ENCODE results near the gene OSBPL5. TPM values are rescaled to one million over a fixed set of nuclear protein-coding genes. Genes with fewer than 3 reads are reported as not detected.

The OSBPL5 gene
- total RNA-seq, 1 experiment from 2014 or later, result 115 TPM

GRCh38 chr11:3044004-3044403 is 121.1 kb downstream of the OSBPL5 start:
- Mint-ChIP-seq H3K27me3 (ENCODE audit: insufficient read depth, unreplicated experiment) (no peaks in the 10 kb centered on the region), H3K27ac (ENCODE audit: low read depth, unreplicated experiment) (no peak overlapping the region), H3K4me1 (ENCODE audit: insufficient read depth, unreplicated experiment) (peaks cover 5% of the 10 kb centered on the region), H3K4me3 (ENCODE audit: unreplicated experiment) (no peak overlapping the region), H3K36me3 (ENCODE audit: insufficient read depth, unreplicated experiment) (peaks cover 71% of the 10 kb centered on the region), H3K9me3 (ENCODE audit: unreplicated experiment) (no peaks in the 10 kb centered on the region)
- BruUV-seq (replicated peaks), result no TSS peak
- POLR2A ChIA-PET, result interaction anchor here (1.0 kb wide), 1 partner anchor 47 kb away, joined by 3 read pairs; no protein-coding TSS in a partner anchor
- DNase-seq (ENCODE audit: unreplicated experiment), result no peak
- intact Hi-C loops (cut with micrococcal nuclease), result no loop called here
- TF ChIP-seq CTCF (IDR thresholded peaks at IDR 0.05; ENCODE audit: unreplicated experiment), result no peak
- CTCF ChIA-PET, result interaction anchor here (0.6 to 1.2 kb wide), 3 partner anchors 10 to 48 kb away, joined by 3 to 4 read pairs (median 3); no protein-coding TSS in a partner anchor

- BruUV-seq (replicated peaks), result no TSS peak
- H3K27me3 Mint-ChIP-seq (ENCODE audit: insufficient read depth, unreplicated experiment), result no peaks in the 10 kb centered on the region
- peak; percentile 74 for DNase-seq (ENCODE audit: unreplicated experiment)
- peaks cover 75% of the 10 kb centered on the region for H3K36me3 Mint-ChIP-seq (ENCODE audit: insufficient read depth, unreplicated experiment)
- ChIA-PET POLR2A (interaction anchor here (1.0 kb wide), 1 partner anchor 47 kb away, joined by 3 read pairs; no protein-coding TSS in a partner anchor), CTCF (interaction anchor here (0.9 to 1.2 kb wide), 2 partner anchors 10 to 48 kb away, joined by 3 read pairs; no protein-coding TSS in a partner anchor)
- H3K9me3 Mint-ChIP-seq (ENCODE audit: unreplicated experiment), result no peaks in the 10 kb centered on the region
- peak overlapping the region; percentile 85 for H3K27ac Mint-ChIP-seq (ENCODE audit: low read depth, unreplicated experiment)
- H3K4me3 Mint-ChIP-seq (ENCODE audit: unreplicated experiment), result no peak overlapping the region
- peaks cover 5% of the 10 kb centered on the region for H3K4me1 Mint-ChIP-seq (ENCODE audit: insufficient read depth, unreplicated experiment)
- intact Hi-C loops (cut with micrococcal nuclease), result no loop called here
- no peak for TF ChIP-seq CTCF (IDR thresholded peaks at IDR 0.05; ENCODE audit: unreplicated experiment)
Measured at GRCh38 chr11:3043315-3043871, 121.7 kb downstream of the OSBPL5 start.

GRCh38 chr11:3042496-3043314 is 122.4 kb downstream of the OSBPL5 start:
- no peaks in the 10 kb centered on the region for H3K27me3 Mint-ChIP-seq (ENCODE audit: insufficient read depth, unreplicated experiment)
- BruUV-seq (replicated peaks), result no TSS peak
- DNase-seq (ENCODE audit: unreplicated experiment), result no peak
- peak overlapping the region; percentile 85 for H3K27ac Mint-ChIP-seq (ENCODE audit: low read depth, unreplicated experiment)
- no peak overlapping the region for H3K4me3 Mint-ChIP-seq (ENCODE audit: unreplicated experiment)
- TF ChIP-seq CTCF (IDR thresholded peaks at IDR 0.05; ENCODE audit: unreplicated experiment), result no peak
- POLR2A ChIA-PET, result interaction anchor here (0.7 to 1.1 kb wide), 2 partner anchors 11 to 15 kb away, joined by 3 read pairs; partner anchors contain the start of gene CARS1
- H3K4me1 Mint-ChIP-seq (ENCODE audit: insufficient read depth, unreplicated experiment), result peaks cover 10% of the 10 kb centered on the region
- H3K36me3 Mint-ChIP-seq (ENCODE audit: insufficient read depth, unreplicated experiment), result peaks cover 81% of the 10 kb centered on the region
- no peaks in the 10 kb centered on the region for H3K9me3 Mint-ChIP-seq (ENCODE audit: unreplicated experiment)
- intact Hi-C loops (cut with micrococcal nuclease), result no loop called here
- CTCF ChIA-PET, result interaction anchor here (0.6 to 0.9 kb wide), 3 partner anchors 11 to 43 kb away, joined by 3 read pairs; no protein-coding TSS in a partner anchor

Measured in MCF 10A (cell line).